DOHH2 (cell line): ENCODE measurements around the gene APEH.
A peak's percentile ranks its signal among the peaks of the same experiment; 100 is the strongest.

Experiments used
- H3F3A ChIP-seq: fragments of 200-600 bp; sonication (generic), shearing (Covaris generic); 2 replicates; pipeline ENCODE4 v1.6.0; 2016; ENCODE audit warnings: antibody characterized with exemption, mild to moderate bottlenecking; ENCODE audit not compliant: control insufficient read depth, insufficient read depth
- H3K27ac ChIP-seq: fragments of 200-600 bp; sonication (generic); 2 replicates; pipeline ENCODE4 v1.5.1; 2014; ENCODE audit warnings: low read depth, mild to moderate bottlenecking, low read length, moderate library complexity
- H3K27me3 ChIP-seq: fragments of 200-600 bp; sonication (generic); 2 replicates; pipeline ENCODE4 v1.6.1; 2014; ENCODE audit warnings: mild to moderate bottlenecking, low read length, mixed read lengths; ENCODE audit not compliant: control insufficient read depth
- H3K36me3 ChIP-seq: fragments of 200-600 bp; sonication (generic); 2 replicates; pipeline ENCODE4 v1.6.1; 2014; ENCODE audit warnings: mild to moderate bottlenecking, low read length, moderate library complexity, mixed read lengths; ENCODE audit not compliant: control insufficient read depth
- H3K4me1 ChIP-seq: fragments of 200-600 bp; sonication (generic); 2 replicates; pipeline ENCODE4 v1.6.1; 2014; ENCODE audit warnings: mild to moderate bottlenecking, low read length, mixed read lengths; ENCODE audit not compliant: control insufficient read depth
- H3K4me2 ChIP-seq: fragments of 200-600 bp; sonication (generic); 2 replicates; pipeline ENCODE4 v1.6.0; 2014; ENCODE audit warnings: mild to moderate bottlenecking, low read length, moderate library complexity
- H3K4me3 ChIP-seq: fragments of 200-600 bp; sonication (generic); 2 replicates; pipeline ENCODE4 v1.5.1; 2014; ENCODE audit warnings: mild to moderate bottlenecking, low read length, mixed read lengths
- H3K79me2 ChIP-seq: fragments of 200-600 bp; sonication (generic); 2 replicates; pipeline ENCODE4 v1.6.1; 2014; ENCODE audit warnings: mild to moderate bottlenecking, low read length, mixed read lengths; ENCODE audit not compliant: control insufficient read depth
- H3K9me2 ChIP-seq: fragments of 200-600 bp; sonication (generic); replicated peaks from 2 replicates; pipeline ENCODE4 v1.6.1; 2014; ENCODE audit warnings: mild to moderate bottlenecking, low read length, mixed read lengths; ENCODE audit not compliant: control insufficient read depth
- H3K9me3 ChIP-seq: fragments of 200-600 bp; sonication (generic); 2 replicates; pipeline ENCODE4 v1.6.1; 2014; ENCODE audit warnings: antibody characterized with exemption, low read length, mixed read lengths; ENCODE audit not compliant: control insufficient read depth, insufficient read depth
- H4K20me1 ChIP-seq: fragments of 200-600 bp; sonication (generic); 2 replicates; pipeline ENCODE4 v1.6.0; 2014; ENCODE audit warnings: low read depth, mild to moderate bottlenecking, antibody characterized with exemption, low read length, moderate library complexity; ENCODE audit not compliant: control insufficient read depth, insufficient read depth
- CTCF ChIP-seq: fragments of 200-600 bp; sonication (generic); IDR thresholded peaks from one replicate; pipeline ENCODE4 v1.5.1; 2014; ENCODE audit warnings: antibody characterized with exemption, mild to moderate bottlenecking, low read depth, low read length; ENCODE audit not compliant: poor library complexity, severe bottlenecking
- EZH2phosphoT487 ChIP-seq: fragments of 200-600 bp; sonication (generic); IDR thresholded peaks from 2 replicates; pipeline ENCODE4 v1.6.1; 2017; ENCODE audit warnings: borderline replicate concordance, mild to moderate bottlenecking, antibody characterized with exemption, low read length, moderate library complexity, mixed read lengths

APEH gene

GRCh38 chr3:49722896-49723295 is 48.7 kb downstream of the APEH start:
- H3K27ac ChIP-seq: peak overlapping the region; percentile 67
- peaks cover 31% of the 10 kb centered on the region for H3K79me2 ChIP-seq

GRCh38 chr3:49723296-49723627 is 49.1 kb downstream of the APEH start:
- Histone ChIP-seq H3K9me2 (no peaks in the 10 kb centered on the region), H3F3A (peaks cover 7% of the 10 kb centered on the region), H3K4me1 (peaks cover 63% of the 10 kb centered on the region), H4K20me1 (no peaks in the 10 kb centered on the region), H3K9me3 (no peaks in the 10 kb centered on the region), H3K79me2 (peaks cover 31% of the 10 kb centered on the region), H3K27ac (peak overlapping the region; percentile 67), H3K4me2 (peak overlapping the region; percentile 59), H3K4me3 (peak overlapping the region; percentile 90), H3K36me3 (peaks cover 72% of the 10 kb centered on the region), H3K27me3 (no peaks in the 10 kb centered on the region)
- TF ChIP-seq EZH2phosphoT487 (no peak), CTCF (no peak)

More at GRCh38 chr3:49722896-49723295, 48.7 kb downstream of the APEH start:
- Histone ChIP-seq H3K4me2 (peak overlapping the region; percentile 59), H3K4me1 (peaks cover 61% of the 10 kb centered on the region), H3K36me3 (peaks cover 72% of the 10 kb centered on the region), H3F3A (peaks cover 7% of the 10 kb centered on the region), H4K20me1 (no peaks in the 10 kb centered on the region), H3K9me3 (no peaks in the 10 kb centered on the region), H3K9me2 (no peaks in the 10 kb centered on the region), H3K4me3 (peak overlapping the region; percentile 90), H3K27me3 (no peaks in the 10 kb centered on the region)
- TF ChIP-seq EZH2phosphoT487 (no peak), CTCF (no peak)

GRCh38 chr3:49723628-49724551 is 49.7 kb downstream of the APEH start, which contains the start of gene GMPPB:
TSS of gene GMPPB (minus strand) at chr3:49723951. CDS start at chr3:49723726, 225 bp downstream.
- H4K20me1 ChIP-seq: no peaks in the 10 kb centered on the region
- H3F3A ChIP-seq: peaks cover 7% of the 10 kb centered on the region
- peaks cover 69% of the 10 kb centered on the region for H3K36me3 ChIP-seq
- peak within 1 kb of the TSS; percentile 81 for H3K27ac ChIP-seq
- peak within 1 kb of the TSS; percentile 98 for H3K4me2 ChIP-seq
- TF ChIP-seq EZH2phosphoT487 (no peak), CTCF (no peak)
- peaks cover 31% of the 10 kb centered on the region for H3K79me2 ChIP-seq
- no peaks in the 10 kb centered on the region for H3K27me3 ChIP-seq
- H3K9me3 ChIP-seq: no peaks in the 10 kb centered on the region
- peak within 1 kb of the TSS; percentile 90 for H3K4me3 ChIP-seq
- no peaks in the 10 kb centered on the region for H3K9me2 ChIP-seq
- H3K4me1 ChIP-seq: peaks cover 58% of the 10 kb centered on the region
